SK-N-SH treated with all-trans-retinoic acid at 6 μM for 48 hours (cell line): ENCODE data around the gene NFS1.

Source experiments
- CSDC2 ChIP-seq: fragments of 250-450 bp; sonication (Bioruptor Pico); IDR thresholded peaks from 2 replicates; pipeline ENCODE4 v1.5.0; 2020; ENCODE audit warnings: mild to moderate bottlenecking, moderate library complexity
- TF ChIP-seq, protein P1 (sequence below): fragments of 250-450 bp; sonication (Bioruptor Pico); IDR thresholded peaks from 2 replicates; pipeline ENCODE4 v1.5.1; 2020; ENCODE audit warnings: low read depth, mild to moderate bottlenecking, moderate library complexity

GRCh38 chr20:35737865-35738333, 38.7 kb upstream of the NFS1 start:
- no peak for TF ChIP-seq CSDC2
- TF ChIP-seq, protein P1, sequence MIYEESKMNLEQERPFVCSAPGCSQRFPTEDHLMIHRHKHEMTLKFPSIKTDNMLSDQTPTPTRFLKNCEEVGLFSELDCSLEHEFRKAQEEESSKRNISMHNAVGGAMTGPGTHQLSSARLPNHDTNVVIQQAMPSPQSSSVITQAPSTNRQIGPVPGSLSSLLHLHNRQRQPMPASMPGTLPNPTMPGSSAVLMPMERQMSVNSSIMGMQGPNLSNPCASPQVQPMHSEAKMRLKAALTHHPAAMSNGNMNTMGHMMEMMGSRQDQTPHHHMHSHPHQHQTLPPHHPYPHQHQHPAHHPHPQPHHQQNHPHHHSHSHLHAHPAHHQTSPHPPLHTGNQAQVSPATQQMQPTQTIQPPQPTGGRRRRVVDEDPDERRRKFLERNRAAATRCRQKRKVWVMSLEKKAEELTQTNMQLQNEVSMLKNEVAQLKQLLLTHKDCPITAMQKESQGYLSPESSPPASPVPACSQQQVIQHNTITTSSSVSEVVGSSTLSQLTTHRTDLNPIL, result no peak
